ENCODE measurements around the gene INPP5B. TPM values are rescaled to one million over a fixed set of nuclear protein-coding genes. Genes with fewer than 3 reads are reported as not detected.

INPP5B gene
- total and polyA plus RNA-seq, 2 donors from 2014 or later, result 8.4 to 32.9 TPM

- H3K9me3 ChIP-seq (ENCODE audit: control insufficient read depth in 2 of 3, insufficient read depth in 1 of 3, low read length in 3 of 3), result no peaks in the 10 kb centered on the region
- H3K27ac ChIP-seq (ENCODE audit: low read depth in 2 of 2, low read length in 2 of 2), result no peak overlapping the region
- intact Hi-C loops (cut with DNase I), result no loop called here
- FAIRE-seq (no peak), DNase-seq (no peak)
- no peak overlapping the region for H3K9ac ChIP-seq (ENCODE audit: low read length in 3 of 3)
- H3K36me3 ChIP-seq (ENCODE audit: control insufficient read depth in 2 of 3, insufficient read depth in 3 of 3, low read length in 3 of 3), result peaks cover 0 to 4% (median 0%) of the 10 kb centered on the region in 3 donors
- H3K4me1 ChIP-seq (ENCODE audit: control insufficient read depth in 2 of 3, insufficient read depth in 2 of 3, low read depth in 1 of 3, low read length in 3 of 3), result peaks cover 0 to 11% (median 9%) of the 10 kb centered on the region in 3 donors
- no peaks in the 10 kb centered on the region for H3K27me3 ChIP-seq (ENCODE audit: control insufficient read depth, insufficient read depth, low read length)
- no peak for TF ChIP-seq CTCF (IDR thresholded peaks at IDR 0.05; ENCODE audit: borderline replicate concordance, extremely low read depth, insufficient read depth)
- no peak overlapping the region for H3K4me3 ChIP-seq (ENCODE audit: low read length in 3 of 3)
These were observed 1.3 kb upstream of the INPP5B start for GRCh38 chr1:37948166-37948565.

- peak overlapping the region in 1 of 2 donors; percentile 89 for H3K27ac ChIP-seq (ENCODE audit: low read depth in 2 of 2, low read length in 2 of 2)
- peaks cover 0 to 11% (median 9%) of the 10 kb centered on the region in 3 donors for H3K4me1 ChIP-seq (ENCODE audit: control insufficient read depth in 2 of 3, insufficient read depth in 2 of 3, low read depth in 1 of 3, low read length in 3 of 3)
- no peak for DNase-seq
- FAIRE-seq, result no peak
- H3K36me3 ChIP-seq (ENCODE audit: control insufficient read depth in 2 of 3, insufficient read depth in 3 of 3, low read length in 3 of 3), result peaks cover 0 to 4% (median 0%) of the 10 kb centered on the region in 3 donors
- peak overlapping the region in 2 of 3 donors; percentile 99 to 100 for H3K4me3 ChIP-seq (ENCODE audit: low read length in 3 of 3)
- no peaks in the 10 kb centered on the region for H3K27me3 ChIP-seq (ENCODE audit: control insufficient read depth, insufficient read depth, low read length)
- TF ChIP-seq CTCF (IDR thresholded peaks at IDR 0.05; ENCODE audit: borderline replicate concordance, extremely low read depth, insufficient read depth), result no peak
- peak overlapping the region in 1 of 3 donors; percentile 100 for H3K9ac ChIP-seq (ENCODE audit: low read length in 3 of 3)
- intact Hi-C loops (cut with DNase I), result no loop called here
- no peaks in the 10 kb centered on the region for H3K9me3 ChIP-seq (ENCODE audit: control insufficient read depth in 2 of 3, insufficient read depth in 1 of 3, low read length in 3 of 3)
These were observed 511 bp upstream of the INPP5B start for GRCh38 chr1:37947364-37947763.

DNA sequence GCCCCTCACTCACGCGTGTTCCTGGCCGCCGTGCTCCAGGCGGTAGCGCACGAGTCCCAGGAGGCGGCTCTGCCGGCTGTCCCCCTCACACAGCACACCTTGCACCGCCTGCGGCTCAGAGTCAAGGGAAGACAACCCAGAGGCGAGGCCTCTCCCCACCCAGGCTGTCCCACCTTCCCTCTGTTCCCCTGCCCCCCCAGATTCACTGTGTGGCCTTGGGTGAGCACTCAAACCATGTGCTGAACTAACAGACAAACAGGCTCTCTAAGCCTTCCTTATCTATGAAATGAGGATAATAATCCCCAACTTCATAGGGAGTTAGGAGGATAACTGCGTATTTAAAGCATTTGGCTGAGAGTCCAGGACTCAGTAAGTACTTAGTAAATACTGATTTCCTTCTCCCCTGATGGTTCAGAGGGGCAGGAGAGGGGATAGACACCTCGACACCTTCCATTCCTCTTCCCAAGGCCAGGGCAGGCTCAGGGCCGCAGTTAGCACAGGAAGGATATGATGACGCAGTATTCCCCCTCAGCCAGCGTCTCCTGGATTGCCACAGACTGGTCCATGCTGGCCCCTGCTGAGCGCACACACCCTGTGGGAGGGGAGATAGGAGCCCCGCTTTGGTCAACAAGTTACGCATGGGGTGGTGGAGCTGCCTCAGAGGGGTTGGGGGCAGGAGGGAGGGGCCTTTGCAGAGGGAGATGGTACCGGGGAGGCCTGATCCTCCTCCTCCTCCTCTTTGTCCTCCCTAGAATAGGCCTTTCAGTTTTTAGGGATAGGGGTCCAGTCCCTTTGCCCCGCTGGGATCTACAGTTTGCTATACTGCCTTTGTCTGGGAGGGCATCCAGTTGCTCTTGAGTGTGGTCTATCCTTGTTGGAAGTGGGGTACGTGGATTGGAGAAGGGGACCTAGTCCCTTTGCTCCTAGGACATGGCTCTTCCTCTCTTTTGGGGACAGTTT lies 830 bp downstream of the INPP5B start:
- intact Hi-C loops (cut with DNase I), result no loop called here
- Histone ChIP-seq H3K36me3 (ENCODE audit: control insufficient read depth in 2 of 3, insufficient read depth in 3 of 3, low read length in 3 of 3) (peaks cover 0 to 4% (median 2%) of the 10 kb centered on the region in 3 donors), H3K9ac (ENCODE audit: low read length in 3 of 3) (peak overlapping the region; percentile 72 to 100 (median 96)), H3K9me3 (ENCODE audit: control insufficient read depth in 2 of 3, insufficient read depth in 1 of 3, low read length in 3 of 3) (no peaks in the 10 kb centered on the region), H3K4me3 (ENCODE audit: low read length in 3 of 3) (peak overlapping the region; percentile 82 to 100 (median 99)), H3K4me1 (ENCODE audit: control insufficient read depth in 2 of 3, insufficient read depth in 2 of 3, low read depth in 1 of 3, low read length in 3 of 3) (peaks cover 0 to 13% (median 9%) of the 10 kb centered on the region in 3 donors), H3K27me3 (ENCODE audit: control insufficient read depth, insufficient read depth, low read length) (no peaks in the 10 kb centered on the region), H3K27ac (ENCODE audit: low read depth in 2 of 2, low read length in 2 of 2) (peak overlapping the region; percentile 89 to 98)
- TF ChIP-seq CTCF (IDR thresholded peaks at IDR 0.05; ENCODE audit: borderline replicate concordance, extremely low read depth, insufficient read depth), result no peak
- FAIRE-seq (no peak), DNase-seq (peak in 4 of 5 donors; percentile 14 to 89 (median 66))

Data from kidney (tissue), 14 donors.